IgD-negative memory B cell (primary cell): ENCODE results near the gene SLC35F1. TPM values are rescaled to one million over a fixed set of nuclear protein-coding genes. Genes with fewer than 3 reads are reported as not detected.

Experiments used
- H3K27ac Mint-ChIP-seq, 3 donors: one replicate each; pipeline ENCODE4 v1.8.0; 2020 to 2022; ENCODE audit warnings: mild to moderate bottlenecking in 3 of 3, mixed read lengths in 3 of 3, moderate library complexity in 1 of 3
- H3K27me3 Mint-ChIP-seq: one replicate; pipeline ENCODE4 v1.8.0; 2021; ENCODE audit warnings: mixed read lengths
- H3K36me3 Mint-ChIP-seq: one replicate; pipeline ENCODE4 v1.8.0; 2020; ENCODE audit warnings: mild to moderate bottlenecking, mixed read lengths
- H3K4me1 Mint-ChIP-seq, 3 donors: one replicate each; pipeline ENCODE4 v1.8.0; 2020 to 2022; ENCODE audit warnings: mixed read lengths in 3 of 3, mild to moderate bottlenecking in 1 of 3
- H3K4me3 Mint-ChIP-seq, 4 donors: one replicate each; pipeline ENCODE4 v1.8.0; 2020 to 2022; ENCODE audit warnings: mild to moderate bottlenecking in 4 of 4, mixed read lengths in 4 of 4, moderate library complexity in 3 of 4
- H3K9me3 Mint-ChIP-seq, 3 donors: one replicate each; pipeline ENCODE4 v1.8.0; 2020 to 2021; ENCODE audit warnings: mixed read lengths in 3 of 3, mild to moderate bottlenecking in 1 of 3
- polyA plus RNA-seq: library from polyadenylated mRNA; unstranded; fragments of 300-500 nt; fragmentation: Illumina TruSeq; gene quantifications from one replicate; pipeline ENCODE4 v1.2.3, GENCODE V29; 2021

The SLC35F1 gene
- polyA plus RNA-seq, 1 donor from 2014 or later: not detected

DNA sequence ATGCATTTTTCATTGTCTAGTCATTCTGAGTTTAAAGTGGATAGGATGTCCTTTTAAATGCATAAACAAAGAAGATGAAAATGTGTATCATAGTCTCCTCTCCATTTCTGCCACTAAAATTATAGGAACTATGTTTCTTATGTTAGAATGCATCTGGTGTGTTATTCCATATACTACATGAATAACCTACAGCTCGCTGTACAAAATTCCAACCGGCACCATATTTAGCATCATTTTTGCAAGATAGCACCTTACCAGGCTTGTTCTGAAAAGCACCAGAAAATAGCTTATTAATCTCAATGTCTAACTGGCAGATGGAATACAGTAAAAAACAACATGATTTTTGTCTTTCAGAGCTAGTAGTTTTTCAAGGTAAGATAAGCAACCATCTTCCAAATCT, 241.5 kb downstream of the SLC35F1 start:
- no peak overlapping the region for H3K27ac Mint-ChIP-seq
- no peaks in the 10 kb centered on the region for H3K36me3 Mint-ChIP-seq
- H3K27me3 Mint-ChIP-seq: no peaks in the 10 kb centered on the region
- H3K4me1 Mint-ChIP-seq: no peaks in the 10 kb centered on the region
- H3K9me3 Mint-ChIP-seq: no peaks in the 10 kb centered on the region
- H3K4me3 Mint-ChIP-seq: no peak overlapping the region

DNA sequence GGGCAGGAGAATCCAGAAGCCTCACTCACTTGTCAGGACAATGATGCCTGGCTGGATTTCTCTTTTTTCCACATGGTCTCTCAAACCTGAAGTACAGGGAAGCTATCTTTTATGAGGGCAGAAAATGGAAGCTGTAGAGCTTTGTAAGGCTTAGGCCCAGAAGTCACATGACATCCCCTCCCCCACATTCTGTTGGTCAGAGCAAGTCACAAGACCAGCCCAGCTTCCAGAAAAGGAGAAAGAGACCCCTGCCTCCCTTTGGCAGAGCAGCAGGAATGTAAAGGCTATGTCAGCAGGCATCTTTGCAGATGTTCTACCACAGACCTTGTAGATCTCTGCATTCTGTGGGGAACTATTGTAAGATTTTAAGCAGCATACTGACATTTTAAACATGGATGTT, 245.5 kb downstream of the SLC35F1 start:
- H3K4me1 Mint-ChIP-seq: no peaks in the 10 kb centered on the region
- no peak overlapping the region for H3K27ac Mint-ChIP-seq
- peaks cover 3% of the 10 kb centered on the region for H3K36me3 Mint-ChIP-seq
- no peak overlapping the region for H3K4me3 Mint-ChIP-seq
- H3K9me3 Mint-ChIP-seq: no peaks in the 10 kb centered on the region
- H3K27me3 Mint-ChIP-seq: no peaks in the 10 kb centered on the region

DNA sequence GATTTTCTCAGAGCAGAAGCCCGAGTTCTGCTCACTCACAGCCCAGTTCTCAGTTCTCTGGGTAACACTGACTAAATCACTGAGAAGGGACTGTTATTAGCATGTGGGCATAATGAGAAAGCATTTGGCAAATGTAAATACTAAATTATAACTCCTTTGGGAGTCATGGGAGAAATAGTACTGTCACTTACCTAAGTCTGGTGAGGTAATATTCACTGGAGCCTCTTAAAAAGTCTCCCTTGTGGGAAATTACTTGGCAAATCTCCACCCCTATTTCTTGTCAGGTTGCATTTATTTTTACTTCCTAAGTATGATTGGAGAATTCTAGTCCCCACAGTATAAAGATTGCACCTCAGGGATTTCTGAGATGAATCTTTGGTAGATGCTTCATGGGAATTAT, 254.3 kb downstream of the SLC35F1 start:
- Mint-ChIP-seq H3K9me3 (no peaks in the 10 kb centered on the region), H3K4me1 (no peaks in the 10 kb centered on the region), H3K27ac (no peak overlapping the region), H3K36me3 (peaks cover 3% of the 10 kb centered on the region), H3K4me3 (no peak overlapping the region), H3K27me3 (no peaks in the 10 kb centered on the region)

DNA sequence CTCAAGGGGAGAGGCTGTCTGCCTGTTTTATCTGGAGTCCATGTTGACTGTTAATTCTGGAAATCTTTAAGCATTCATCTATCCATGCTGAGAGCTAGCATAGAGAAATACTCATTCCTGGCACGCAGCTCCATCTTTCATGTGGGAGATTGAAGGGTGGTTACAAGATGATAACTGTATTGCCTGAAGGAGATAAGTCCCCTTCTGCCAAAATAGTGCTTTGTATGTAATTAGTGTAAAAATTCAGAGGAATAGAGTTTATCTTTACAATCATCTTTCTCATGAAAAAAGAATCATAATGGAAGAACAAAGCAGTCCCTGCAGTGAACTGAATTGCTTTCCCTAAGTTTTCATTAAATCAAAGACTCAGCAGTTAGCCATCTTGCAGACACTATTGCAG, 256.5 kb downstream of the SLC35F1 start:
- Mint-ChIP-seq H3K27ac (no peak overlapping the region), H3K9me3 (no peaks in the 10 kb centered on the region), H3K4me3 (no peak overlapping the region), H3K4me1 (no peaks in the 10 kb centered on the region), H3K27me3 (no peaks in the 10 kb centered on the region), H3K36me3 (no peaks in the 10 kb centered on the region)

DNA sequence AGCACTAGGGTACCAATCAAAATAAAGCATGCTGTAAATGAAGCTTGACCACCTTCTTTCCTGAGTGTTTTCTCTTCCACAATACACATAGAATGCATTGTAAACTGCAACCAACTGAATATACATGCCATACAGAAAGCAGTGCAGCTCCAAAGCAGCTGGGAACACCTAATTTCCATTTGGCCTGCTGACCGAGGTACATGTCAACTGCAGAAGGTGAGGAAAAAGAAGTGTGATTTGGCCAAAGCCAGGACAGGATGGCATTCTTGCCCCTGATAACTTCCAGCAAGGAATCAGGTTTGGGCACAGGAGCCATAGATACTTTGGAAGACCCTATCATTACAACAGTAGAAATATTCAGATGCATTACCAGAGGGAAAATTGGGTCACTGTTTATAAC, 258.4 kb downstream of the SLC35F1 start:
- Mint-ChIP-seq H3K4me3 (no peak overlapping the region), H3K27ac (no peak overlapping the region), H3K9me3 (no peaks in the 10 kb centered on the region), H3K27me3 (no peaks in the 10 kb centered on the region), H3K36me3 (no peaks in the 10 kb centered on the region), H3K4me1 (no peaks in the 10 kb centered on the region)

DNA sequence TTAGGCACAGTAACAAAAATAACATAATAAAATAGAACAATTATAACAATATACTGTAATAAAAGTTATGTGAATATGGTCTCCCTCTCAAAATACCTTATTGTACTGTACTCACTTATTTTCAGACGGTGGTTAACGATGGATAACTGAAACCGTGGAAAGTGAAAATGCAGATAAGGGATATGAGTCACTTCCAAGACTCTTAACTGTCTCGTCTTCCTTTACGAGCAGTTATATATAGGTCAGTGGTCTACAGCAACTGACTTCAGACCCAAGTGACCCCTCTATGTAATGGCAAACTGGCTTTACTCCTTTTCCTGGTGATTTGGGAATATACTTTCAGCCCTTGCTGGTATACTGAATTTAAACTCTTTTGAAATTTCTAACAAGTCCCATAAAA, 261.4 kb downstream of the SLC35F1 start:
- Mint-ChIP-seq H3K27ac (no peak overlapping the region), H3K9me3 (peaks cover 0 to 2% (median under 1%) of the 10 kb centered on the region in 3 donors), H3K36me3 (no peaks in the 10 kb centered on the region), H3K4me3 (no peak overlapping the region), H3K27me3 (peaks cover under 1% of the 10 kb centered on the region), H3K4me1 (no peaks in the 10 kb centered on the region)

DNA sequence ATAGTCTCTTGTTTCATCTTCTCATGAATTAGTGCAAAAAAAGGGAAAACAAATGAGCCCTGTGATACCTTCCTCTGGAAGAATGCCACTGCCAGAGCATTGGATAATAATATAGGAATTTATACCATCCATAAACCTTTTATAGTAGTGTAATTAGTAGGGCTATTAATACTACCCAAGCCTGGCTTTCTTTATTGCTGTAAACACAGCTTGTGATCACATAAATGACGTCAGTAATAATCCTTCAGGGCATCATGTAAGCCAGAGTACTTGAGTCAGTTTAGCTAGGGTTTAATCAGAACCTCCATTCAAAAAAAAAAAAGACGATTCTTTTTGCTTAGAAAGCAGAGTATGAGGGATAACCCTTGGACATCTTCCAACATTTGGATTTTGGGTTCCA, 264.8 kb downstream of the SLC35F1 start:
- Mint-ChIP-seq H3K4me3 (no peak overlapping the region), H3K4me1 (no peaks in the 10 kb centered on the region), H3K27ac (no peak overlapping the region), H3K9me3 (peaks cover 5 to 13% (median 12%) of the 10 kb centered on the region in 3 donors), H3K27me3 (peaks cover 2% of the 10 kb centered on the region), H3K36me3 (no peaks in the 10 kb centered on the region)

DNA sequence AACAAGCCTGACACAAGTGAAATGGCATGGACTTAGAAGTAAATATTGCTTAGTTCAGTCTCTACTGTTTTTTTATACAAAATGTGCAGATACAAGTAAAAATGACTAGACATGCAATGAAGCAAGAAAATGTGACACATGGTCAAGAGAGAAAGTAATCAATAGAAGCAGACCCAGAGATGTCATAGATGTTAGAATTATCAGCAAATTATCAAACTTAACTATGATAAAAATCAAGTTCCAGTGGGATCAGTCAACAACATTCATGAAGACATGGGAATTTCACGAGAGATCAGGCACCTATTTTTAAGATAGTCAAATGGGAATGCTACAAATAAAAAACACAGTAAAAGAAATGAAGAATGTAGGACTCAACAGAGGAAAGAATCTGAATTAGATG, 267.0 kb downstream of the SLC35F1 start:
- no peaks in the 10 kb centered on the region for H3K4me1 Mint-ChIP-seq
- H3K36me3 Mint-ChIP-seq: no peaks in the 10 kb centered on the region
- no peak overlapping the region for H3K27ac Mint-ChIP-seq
- peaks cover 2% of the 10 kb centered on the region for H3K27me3 Mint-ChIP-seq
- no peak overlapping the region for H3K4me3 Mint-ChIP-seq
- peaks cover 5 to 13% (median 12%) of the 10 kb centered on the region in 3 donors for H3K9me3 Mint-ChIP-seq

DNA sequence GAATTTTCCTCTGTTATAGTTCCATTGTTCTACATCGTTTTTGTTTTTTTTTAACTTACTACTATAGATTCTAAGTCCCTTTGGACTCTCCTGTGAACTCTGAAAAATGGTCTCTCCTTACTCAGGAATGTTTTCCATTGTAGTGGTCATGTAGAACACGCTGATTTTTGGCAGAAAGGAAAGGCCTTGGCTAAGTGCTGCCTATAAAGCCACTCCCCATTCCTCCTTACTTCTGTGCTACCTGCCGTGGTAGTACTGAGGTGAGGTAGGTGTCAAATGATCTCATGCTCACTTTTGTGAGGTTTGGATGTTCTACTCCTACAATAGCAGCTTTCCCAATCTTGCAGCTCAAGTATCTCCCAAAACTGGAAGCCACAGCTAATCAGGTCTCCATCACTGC, 270.7 kb downstream of the SLC35F1 start:
- Mint-ChIP-seq H3K27me3 (peaks cover 2% of the 10 kb centered on the region), H3K9me3 (peaks cover 5 to 13% (median 13%) of the 10 kb centered on the region in 3 donors), H3K36me3 (no peaks in the 10 kb centered on the region), H3K27ac (no peak overlapping the region), H3K4me3 (no peak overlapping the region), H3K4me1 (no peaks in the 10 kb centered on the region)

DNA sequence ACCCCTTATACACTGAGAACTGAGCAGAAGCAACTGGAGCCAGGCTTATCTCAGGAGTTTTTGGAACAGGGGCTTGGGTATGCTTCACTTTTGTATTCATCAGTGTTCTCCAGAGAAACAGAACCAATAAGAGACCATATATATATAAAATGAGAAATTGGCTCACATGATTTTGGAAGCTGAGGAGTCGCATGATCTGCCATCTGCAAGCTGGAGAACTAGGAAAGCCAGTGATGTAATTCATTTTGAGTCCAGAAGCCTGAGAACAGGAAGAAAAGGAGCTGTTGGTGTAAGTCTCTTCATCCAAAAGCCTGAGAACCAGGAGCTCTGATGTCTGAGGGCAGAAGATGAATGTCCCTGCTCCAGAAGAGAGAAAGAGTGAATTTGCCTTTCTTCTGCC, 272.0 kb downstream of the SLC35F1 start:
- H3K4me3 Mint-ChIP-seq: no peak overlapping the region
- H3K9me3 Mint-ChIP-seq: peaks cover 3 to 7% (median 7%) of the 10 kb centered on the region in 3 donors
- H3K36me3 Mint-ChIP-seq: no peaks in the 10 kb centered on the region
- H3K27ac Mint-ChIP-seq: no peak overlapping the region
- no peaks in the 10 kb centered on the region for H3K4me1 Mint-ChIP-seq
- no peaks in the 10 kb centered on the region for H3K27me3 Mint-ChIP-seq

DNA sequence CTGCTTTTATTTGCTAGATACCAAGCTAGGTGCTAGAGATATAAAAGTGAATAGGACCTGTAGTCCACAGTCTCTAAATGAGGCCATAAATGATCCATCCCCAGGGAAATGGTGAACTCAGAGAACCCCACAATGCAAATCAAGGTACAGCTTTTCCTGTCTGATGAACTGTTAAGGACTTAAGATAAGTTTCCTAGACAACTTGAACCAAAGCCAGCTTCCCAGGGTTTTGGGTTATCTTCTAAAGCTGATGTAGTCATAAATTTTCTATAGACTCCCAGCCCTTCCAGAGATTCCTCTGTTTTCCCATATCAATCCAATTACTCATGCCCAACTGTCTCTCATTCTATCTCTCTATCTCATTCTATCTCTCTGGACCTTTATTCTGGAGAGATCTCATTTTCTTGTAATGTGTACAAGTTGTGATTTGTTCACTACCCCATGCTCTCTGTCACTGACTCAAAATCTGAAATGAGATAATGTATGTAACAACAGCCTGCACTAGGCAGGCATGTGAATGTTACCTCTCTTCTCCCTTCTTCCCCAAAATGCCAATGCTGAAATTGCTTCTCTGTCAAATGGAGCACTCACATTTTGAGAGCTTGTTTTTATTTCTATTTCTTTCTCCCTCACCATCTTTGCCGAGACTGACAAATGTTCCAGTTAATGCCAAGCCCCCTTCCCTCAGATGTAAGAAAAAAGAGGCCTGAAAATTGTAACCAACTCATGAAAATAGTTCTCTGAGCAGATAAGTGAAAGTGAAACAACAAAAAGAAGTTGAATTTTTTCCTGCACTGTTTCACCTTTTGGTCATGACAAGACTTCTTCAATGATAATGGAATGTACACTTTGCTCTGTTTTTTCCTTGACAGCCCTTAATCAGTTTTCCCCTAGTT, 279.9 kb downstream of the SLC35F1 start:
- H3K4me3 Mint-ChIP-seq: no peak overlapping the region
- no peaks in the 10 kb centered on the region for H3K9me3 Mint-ChIP-seq
- H3K4me1 Mint-ChIP-seq: peaks cover 0 to 6% (median 4%) of the 10 kb centered on the region in 3 donors
- H3K36me3 Mint-ChIP-seq: no peaks in the 10 kb centered on the region
- H3K27me3 Mint-ChIP-seq: peaks cover 3% of the 10 kb centered on the region
- H3K27ac Mint-ChIP-seq: peak overlapping the region in 1 of 3 donors; percentile 65

DNA sequence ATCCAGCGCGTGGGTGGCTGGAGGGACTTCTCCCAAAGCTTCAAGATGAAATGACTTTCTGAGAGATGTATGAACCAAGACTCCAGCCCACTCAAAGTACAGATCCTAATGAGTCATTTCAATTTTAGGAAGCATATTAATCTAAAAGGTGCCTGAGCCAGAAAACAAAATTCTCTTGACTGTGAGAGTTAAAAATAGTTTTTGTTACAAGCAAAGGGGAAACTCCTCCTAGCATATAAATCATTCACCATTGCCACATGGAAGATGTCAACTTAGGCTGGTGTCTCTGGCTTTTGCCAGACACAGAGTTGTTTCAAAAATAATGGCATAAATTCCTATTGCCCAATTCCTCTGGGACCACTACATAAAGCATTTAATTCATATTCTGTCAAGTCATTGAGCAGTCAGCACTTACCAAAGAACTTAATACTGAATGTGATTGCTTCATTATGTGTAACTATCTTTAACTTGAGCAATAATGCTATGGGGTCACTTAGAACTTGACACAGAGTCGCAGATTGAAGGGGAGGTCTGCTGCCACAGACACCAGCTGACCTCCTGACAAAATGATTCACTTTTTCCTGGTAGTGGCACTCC, 280.6 kb downstream of the SLC35F1 start:
- no peaks in the 10 kb centered on the region for H3K9me3 Mint-ChIP-seq
- H3K27me3 Mint-ChIP-seq: peaks cover 3% of the 10 kb centered on the region
- H3K36me3 Mint-ChIP-seq: no peaks in the 10 kb centered on the region
- H3K27ac Mint-ChIP-seq: peak overlapping the region in 1 of 3 donors; percentile 65
- no peak overlapping the region for H3K4me3 Mint-ChIP-seq
- H3K4me1 Mint-ChIP-seq: peaks cover 0 to 6% (median 4%) of the 10 kb centered on the region in 3 donors

DNA sequence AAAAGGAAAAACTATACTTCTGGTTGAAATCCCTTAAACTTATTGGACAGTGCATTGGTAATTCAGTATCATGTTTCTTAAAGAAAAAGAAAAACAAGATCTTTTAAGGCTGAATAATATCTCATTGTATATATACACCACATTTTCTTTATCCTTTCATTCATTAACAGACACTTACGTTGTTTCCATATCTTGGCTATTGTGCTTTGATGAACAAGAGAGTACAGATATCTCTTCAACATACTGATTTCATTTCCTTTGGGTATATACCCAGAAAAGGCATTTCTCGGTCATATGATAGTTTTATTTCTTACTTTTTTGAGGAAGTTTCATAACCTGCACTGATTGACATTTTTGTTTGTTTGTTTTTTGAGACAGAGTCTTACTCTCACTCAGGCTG, 281.5 kb downstream of the SLC35F1 start:
- Mint-ChIP-seq H3K36me3 (no peaks in the 10 kb centered on the region), H3K27ac (no peak overlapping the region), H3K4me1 (peaks cover 0 to 6% (median 4%) of the 10 kb centered on the region in 3 donors), H3K9me3 (no peaks in the 10 kb centered on the region), H3K27me3 (peaks cover 4% of the 10 kb centered on the region), H3K4me3 (no peak overlapping the region)

DNA sequence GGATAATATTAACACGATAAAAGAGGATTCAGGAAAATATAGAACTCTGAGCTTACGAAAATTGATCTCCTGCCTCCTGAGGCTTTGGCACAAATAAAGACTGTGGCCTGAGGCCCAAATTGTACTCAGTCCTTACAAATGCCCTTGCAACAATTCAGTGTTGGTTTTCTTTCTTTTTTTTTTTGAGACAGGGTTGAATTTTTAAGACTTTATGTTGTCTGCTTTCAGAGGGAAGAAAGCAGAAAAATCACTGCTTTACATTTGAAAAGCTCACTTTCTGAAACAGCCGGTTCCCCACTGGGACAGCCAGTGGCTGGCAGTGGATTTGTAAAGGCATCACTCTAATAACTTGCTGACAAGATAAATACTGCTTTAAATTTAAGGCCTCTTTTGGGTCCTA, 290.5 kb downstream of the SLC35F1 start:
- H3K27ac Mint-ChIP-seq: no peak overlapping the region

DNA sequence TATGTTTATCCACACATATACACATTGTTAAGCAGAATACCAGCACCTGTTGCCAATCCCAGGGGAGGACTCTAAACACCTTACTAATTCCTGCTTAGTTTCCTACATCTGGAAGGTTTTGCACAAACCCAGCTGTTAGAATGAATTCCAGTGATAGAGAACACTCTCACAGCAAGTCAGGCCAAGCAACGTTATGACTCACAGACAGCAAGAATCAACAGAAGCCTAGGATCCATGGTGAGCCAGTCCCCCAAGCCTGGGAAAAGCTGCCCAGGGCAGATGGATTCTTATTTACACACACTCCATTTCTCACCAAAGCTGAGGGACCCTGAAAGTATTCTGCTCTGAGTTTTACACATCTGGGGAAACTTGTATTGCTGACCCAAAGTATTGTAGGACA, 291.7 kb downstream of the SLC35F1 start:
- H3K27me3 Mint-ChIP-seq: peaks cover 1% of the 10 kb centered on the region
- H3K36me3 Mint-ChIP-seq: no peaks in the 10 kb centered on the region

More for the DNA sequence above, 290.5 kb downstream of the SLC35F1 start:
- Mint-ChIP-seq H3K4me1 (no peaks in the 10 kb centered on the region), H3K36me3 (no peaks in the 10 kb centered on the region), H3K27me3 (peaks cover 3% of the 10 kb centered on the region), H3K4me3 (no peak overlapping the region), H3K9me3 (no peaks in the 10 kb centered on the region)

DNA sequence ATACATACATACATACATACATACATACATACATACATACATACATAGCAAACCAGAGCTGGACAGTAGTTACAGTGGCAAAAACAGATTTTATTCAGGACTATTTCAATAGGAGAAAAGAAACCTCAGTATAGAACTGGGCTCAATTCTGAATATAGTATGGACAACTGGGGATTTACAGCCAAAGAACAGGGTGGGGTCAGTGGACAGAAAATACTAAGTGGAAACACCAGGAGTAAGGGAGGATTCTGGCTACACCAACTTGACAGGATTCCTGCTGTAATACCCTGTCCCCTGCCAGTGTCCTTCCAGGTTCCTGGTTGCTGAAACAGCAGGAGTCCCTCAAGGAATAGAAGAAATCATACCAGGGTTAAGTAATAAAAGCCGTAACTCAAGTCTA, 293.1 kb downstream of the SLC35F1 start:
- peaks cover 3% of the 10 kb centered on the region for H3K27me3 Mint-ChIP-seq
- no peak overlapping the region for H3K4me3 Mint-ChIP-seq
- H3K9me3 Mint-ChIP-seq: no peaks in the 10 kb centered on the region
- no peak overlapping the region for H3K27ac Mint-ChIP-seq
- no peaks in the 10 kb centered on the region for H3K36me3 Mint-ChIP-seq
- no peaks in the 10 kb centered on the region for H3K4me1 Mint-ChIP-seq

More for the DNA sequence above, 291.7 kb downstream of the SLC35F1 start:
- Mint-ChIP-seq H3K27ac (no peak overlapping the region), H3K4me3 (no peak overlapping the region), H3K4me1 (no peaks in the 10 kb centered on the region), H3K9me3 (no peaks in the 10 kb centered on the region)
